ENCODE measurements around the gene NXPE1.

NXPE1 gene

DNA sequence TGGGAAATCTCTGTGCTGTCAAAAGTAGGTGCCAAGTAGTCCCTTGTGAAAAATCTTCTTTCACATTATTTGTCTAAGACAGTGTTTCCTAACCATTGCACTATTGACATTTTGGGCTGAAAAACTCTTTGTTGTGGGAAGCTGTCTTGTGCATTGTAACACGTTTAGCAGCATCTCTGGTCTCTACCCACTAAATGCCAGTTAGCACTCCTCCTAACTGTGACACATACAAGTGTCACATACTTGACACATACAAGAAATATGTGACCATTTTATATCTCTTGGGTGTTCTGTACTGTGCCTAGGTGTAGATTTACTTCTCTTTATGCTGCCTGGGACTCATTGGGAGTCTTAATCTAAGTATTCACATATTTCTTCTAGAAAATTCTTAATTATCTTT, 57.8 kb downstream of the NXPE1 start:
- DNase-seq, result no peak

GRCh38 chr11:114499756-114500155, 59.9 kb downstream of the NXPE1 start:
- H3K36me3 ChIP-seq, result no peaks in the 10 kb centered on the region
- H3K4me3 ChIP-seq (ENCODE audit: low read depth, low read length), result no peak overlapping the region
- H3K9me3 ChIP-seq, result no peaks in the 10 kb centered on the region
- no peak for DNase-seq
- TF ChIP-seq, protein P1, sequence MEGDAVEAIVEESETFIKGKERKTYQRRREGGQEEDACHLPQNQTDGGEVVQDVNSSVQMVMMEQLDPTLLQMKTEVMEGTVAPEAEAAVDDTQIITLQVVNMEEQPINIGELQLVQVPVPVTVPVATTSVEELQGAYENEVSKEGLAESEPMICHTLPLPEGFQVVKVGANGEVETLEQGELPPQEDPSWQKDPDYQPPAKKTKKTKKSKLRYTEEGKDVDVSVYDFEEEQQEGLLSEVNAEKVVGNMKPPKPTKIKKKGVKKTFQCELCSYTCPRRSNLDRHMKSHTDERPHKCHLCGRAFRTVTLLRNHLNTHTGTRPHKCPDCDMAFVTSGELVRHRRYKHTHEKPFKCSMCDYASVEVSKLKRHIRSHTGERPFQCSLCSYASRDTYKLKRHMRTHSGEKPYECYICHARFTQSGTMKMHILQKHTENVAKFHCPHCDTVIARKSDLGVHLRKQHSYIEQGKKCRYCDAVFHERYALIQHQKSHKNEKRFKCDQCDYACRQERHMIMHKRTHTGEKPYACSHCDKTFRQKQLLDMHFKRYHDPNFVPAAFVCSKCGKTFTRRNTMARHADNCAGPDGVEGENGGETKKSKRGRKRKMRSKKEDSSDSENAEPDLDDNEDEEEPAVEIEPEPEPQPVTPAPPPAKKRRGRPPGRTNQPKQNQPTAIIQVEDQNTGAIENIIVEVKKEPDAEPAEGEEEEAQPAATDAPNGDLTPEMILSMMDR (IDR thresholded peaks at IDR 0.05; ENCODE audit: low read depth, low read length), result no peak
- 0 out of 2 replicates have a peak, but pooled peaks cover 5% of the 10 kb centered on the region for H3K27me3 ChIP-seq
- H3K4me1 ChIP-seq, result no peaks in the 10 kb centered on the region

More for the DNA sequence above, 57.8 kb downstream of the NXPE1 start:
- Histone ChIP-seq H3K4me1 (no peaks in the 10 kb centered on the region), H3K27me3 (0 out of 2 replicates have a peak, but pooled peaks cover 10% of the 10 kb centered on the region), H3K9me3 (no peaks in the 10 kb centered on the region), H3K36me3 (no peaks in the 10 kb centered on the region), H3K4me3 (ENCODE audit: low read depth, low read length) (no peak overlapping the region)
- TF ChIP-seq, protein P1 (IDR thresholded peaks at IDR 0.05; ENCODE audit: low read depth, low read length), result no peak

GRCh38 chr11:114496915-114497314, 62.8 kb downstream of the NXPE1 start:
- 0 out of 2 replicates have a peak, but pooled peaks cover 5% of the 10 kb centered on the region for H3K27me3 ChIP-seq
- H3K4me1 ChIP-seq, result no peaks in the 10 kb centered on the region
- DNase-seq, result no peak
- no peak overlapping the region for H3K4me3 ChIP-seq (ENCODE audit: low read depth, low read length)
- no peaks in the 10 kb centered on the region for H3K36me3 ChIP-seq
- TF ChIP-seq, protein P1 (IDR thresholded peaks at IDR 0.05; ENCODE audit: low read depth, low read length), result no peak
- no peaks in the 10 kb centered on the region for H3K9me3 ChIP-seq

- H3K36me3 ChIP-seq, result no peaks in the 10 kb centered on the region
- DNase-seq, result no peak
- TF ChIP-seq, protein P1 (IDR thresholded peaks at IDR 0.05; ENCODE audit: low read depth, low read length), result no peak
- no peaks in the 10 kb centered on the region for H3K4me1 ChIP-seq
- H3K27me3 ChIP-seq, result no peaks in the 10 kb centered on the region
- no peak overlapping the region for H3K4me3 ChIP-seq (ENCODE audit: low read depth, low read length)
- H3K9me3 ChIP-seq, result no peaks in the 10 kb centered on the region; the same call in 1 of the 2 replicates
Measured at GRCh38 chr11:114483929-114484328, 75.8 kb downstream of the NXPE1 start.

DNA sequence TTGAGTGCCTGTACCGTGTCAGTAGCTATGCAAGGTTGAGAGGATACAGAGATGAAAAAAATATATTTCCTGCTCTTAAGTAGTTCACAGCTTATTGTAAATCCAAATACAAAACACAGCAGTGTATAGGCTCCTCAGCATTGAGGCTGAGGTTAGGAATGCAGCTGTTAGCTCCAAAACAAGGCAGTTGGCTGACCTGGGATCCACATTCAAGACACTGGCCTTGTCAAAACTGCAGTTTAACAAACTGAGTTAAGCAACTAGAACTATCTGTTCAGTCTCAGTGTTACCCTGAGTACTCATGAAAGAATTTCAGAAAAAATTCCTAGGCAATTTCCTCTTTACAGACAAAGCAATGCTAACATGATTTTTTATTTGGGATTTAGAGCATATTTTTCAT, 77.6 kb downstream of the NXPE1 start:
- Histone ChIP-seq H3K4me1 (no peaks in the 10 kb centered on the region), H3K36me3 (no peaks in the 10 kb centered on the region), H3K27me3 (no peaks in the 10 kb centered on the region), H3K9me3 (no peaks in the 10 kb centered on the region; the same call in 1 of the 2 replicates), H3K4me3 (ENCODE audit: low read depth, low read length) (no peak overlapping the region)
- no peak for DNase-seq
- TF ChIP-seq, protein P1 (IDR thresholded peaks at IDR 0.05; ENCODE audit: low read depth, low read length), result no peak

DNA sequence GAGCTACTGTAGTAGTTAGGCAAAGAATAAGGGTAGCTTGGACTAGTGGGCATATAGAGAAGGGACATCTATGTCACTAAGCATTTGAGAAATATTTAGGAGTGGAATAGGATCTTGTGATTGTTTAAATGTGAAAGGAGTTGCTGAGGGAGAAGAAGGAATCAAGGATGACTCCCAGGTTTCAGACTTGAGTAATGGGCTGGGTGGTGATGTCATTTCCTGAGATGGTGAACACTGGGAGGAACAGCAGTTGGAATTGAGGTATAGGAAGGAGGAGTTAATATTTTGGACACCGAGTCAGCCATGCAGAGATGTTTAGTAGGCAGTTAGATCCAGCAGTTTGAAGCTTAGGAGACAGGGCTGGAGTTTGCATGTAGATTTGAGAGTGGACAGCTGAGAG, 80.3 kb downstream of the NXPE1 start:
- DNase-seq, result no peak
- TF ChIP-seq, protein P1 (IDR thresholded peaks at IDR 0.05; ENCODE audit: low read depth, low read length), result no peak
- Histone ChIP-seq H3K4me3 (ENCODE audit: low read depth, low read length) (no peak overlapping the region), H3K27me3 (no peaks in the 10 kb centered on the region), H3K36me3 (no peaks in the 10 kb centered on the region), H3K4me1 (no peaks in the 10 kb centered on the region), H3K9me3 (no peaks in the 10 kb centered on the region; the same call in 1 of the 2 replicates)

Measured in BE2C (cell line).